Activated T-cell treated with anti-CD3 and anti-CD28 coated beads for 1 hour (primary cell): Measurements from ENCODE around the gene FAM53A.

Experiments
- DNase-seq: peaks from one replicate; pipeline ENCODE4 v3.0.0-alpha.2; 2020; ENCODE audit warnings: low read depth

The FAM53A gene

GRCh38 chr4:1603413-1604135 lies 80.5 kb downstream of the FAM53A start:
- DNase-seq: no peak

- no peak for DNase-seq
Observed at GRCh38 chr4:1602655-1603412, 81.3 kb downstream of the FAM53A start.

- DNase-seq: no peak
Observed at GRCh38 chr4:1601852-1602654, 82.1 kb downstream of the FAM53A start.

GRCh38 chr4:1601533-1601835 lies 82.6 kb downstream of the FAM53A start:
- no peak for DNase-seq

GRCh38 chr4:1600811-1601532 lies 83.1 kb downstream of the FAM53A start:
- no peak for DNase-seq

- no peak for DNase-seq
Observed at GRCh38 chr4:1600211-1600780, 83.8 kb downstream of the FAM53A start.

- no peak for DNase-seq
Observed at GRCh38 chr4:1599491-1600210, 84.5 kb downstream of the FAM53A start.

GRCh38 chr4:1599026-1599481 lies 85.1 kb downstream of the FAM53A start:
- DNase-seq: no peak

GRCh38 chr4:1598206-1599025 lies 85.7 kb downstream of the FAM53A start:
- no peak for DNase-seq

- no peak for DNase-seq
Observed at GRCh38 chr4:1597021-1597931, 86.8 kb downstream of the FAM53A start.

- DNase-seq: no peak
Observed at GRCh38 chr4:1596393-1596792, 87.7 kb downstream of the FAM53A start.

- no peak for DNase-seq
Observed at GRCh38 chr4:1595789-1596325, 88.3 kb downstream of the FAM53A start.

GRCh38 chr4:1594871-1595788 lies 89.0 kb downstream of the FAM53A start:
- no peak for DNase-seq

- DNase-seq: no peak
Observed at GRCh38 chr4:1593881-1594345, 90.2 kb downstream of the FAM53A start.

GRCh38 chr4:1593458-1593857 lies 90.7 kb downstream of the FAM53A start:
- DNase-seq: no peak

- DNase-seq: no peak
Observed at GRCh38 chr4:1592709-1593417, 91.2 kb downstream of the FAM53A start.
